ENCODE data around the gene TMEM132D. TPM values are rescaled to one million over a fixed set of nuclear protein-coding genes. Genes with fewer than 3 reads are reported as not detected.

TMEM132D gene
- total RNA-seq, 1 experiment from 2014 or later, result 1.4 TPM

- H3K4me3 Mint-ChIP-seq, result no peak overlapping the region
- H3K27ac Mint-ChIP-seq, result no peak overlapping the region
- H3K27me3 Mint-ChIP-seq (ENCODE audit: low read depth), result peaks cover 7% of the 10 kb centered on the region
- CTCF ChIA-PET, result no interaction called here
- no peak for DNase-seq (ENCODE audit: low spot score)
- POLR2A ChIA-PET, result no interaction called here
- no peak for ATAC-seq
- peaks cover 79% of the 10 kb centered on the region for H3K9me3 Mint-ChIP-seq
- peaks cover 84% of the 10 kb centered on the region for H3K36me3 Mint-ChIP-seq
- no peak for TF ChIP-seq ZNF423 (CRISPR knock-in tag; IDR thresholded peaks at IDR 0.05)
- H3K4me1 Mint-ChIP-seq, result no peaks in the 10 kb centered on the region
These were observed 115.2 kb downstream of the TMEM132D start for GRCh38 chr12:129788506-129789084.

DNA sequence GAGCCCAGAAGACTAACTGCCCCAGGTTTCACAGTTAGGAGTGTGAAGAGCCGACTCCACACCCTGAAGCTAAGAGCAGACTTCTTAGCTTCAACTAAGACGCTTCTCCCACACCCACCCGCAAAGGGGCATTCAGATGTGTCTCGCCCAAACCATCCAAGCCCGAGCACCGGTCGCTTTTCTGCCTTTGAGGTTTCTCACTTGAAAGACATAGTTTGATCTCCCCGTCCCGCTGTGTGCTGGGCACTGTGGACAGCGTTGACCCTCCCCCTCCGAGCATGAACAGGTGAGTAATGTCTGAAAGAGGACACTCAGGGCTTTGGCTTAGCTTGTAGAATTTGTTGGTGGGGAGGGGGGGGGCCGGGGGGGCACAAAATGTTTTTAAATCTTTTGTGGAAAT is 123.8 kb downstream of the TMEM132D start:
- no peaks in the 10 kb centered on the region; the same call in 1 of the 2 replicates for H3K27me3 Mint-ChIP-seq (ENCODE audit: low read depth)
- DNase-seq (ENCODE audit: low spot score), result no peak
- H3K9me3 Mint-ChIP-seq, result peaks cover 78% of the 10 kb centered on the region
- ChIA-PET POLR2A (interaction anchor here (0.6 kb wide), 1 partner anchor 10 kb away, joined by 3 read pairs; no protein-coding TSS in a partner anchor), CTCF (no interaction called here)
- ATAC-seq, result no peak
- TF ChIP-seq MXD4 (CRISPR knock-in tag; IDR thresholded peaks at IDR 0.05; ENCODE audit: borderline replicate concordance), result no peak
- no peak for TF ChIP-seq ZNF138 (CRISPR knock-in tag; conservative IDR thresholded peaks at IDR 0.05)
- TF ChIP-seq E2F4 (CRISPR knock-in tag; IDR thresholded peaks at IDR 0.05; ENCODE audit: borderline replicate concordance, low read depth), result no peak
- TF ChIP-seq PRRX2 (CRISPR knock-in tag; IDR thresholded peaks at IDR 0.05), result no peak
- no peak for TF ChIP-seq ZNF425 (CRISPR knock-in tag; conservative IDR thresholded peaks at IDR 0.05)
- TF ChIP-seq FOXK1 (CRISPR knock-in tag; IDR thresholded peaks at IDR 0.05), result no peak
- TF ChIP-seq OVOL2 (CRISPR knock-in tag; IDR thresholded peaks at IDR 0.05; ENCODE audit: borderline replicate concordance), result no peak
- no peak for TF ChIP-seq GTF2I (CRISPR knock-in tag; conservative IDR thresholded peaks at IDR 0.05)
- TF ChIP-seq NR2C2 (CRISPR knock-in tag; IDR thresholded peaks at IDR 0.05), result no peak
- no peak for TF ChIP-seq NFYB (CRISPR knock-in tag; conservative IDR thresholded peaks at IDR 0.05; ENCODE audit: low read depth)
- TF ChIP-seq ATF2 (CRISPR knock-in tag; IDR thresholded peaks at IDR 0.05; ENCODE audit: borderline replicate concordance, low read depth), result no peak
- TF ChIP-seq, protein P1, sequence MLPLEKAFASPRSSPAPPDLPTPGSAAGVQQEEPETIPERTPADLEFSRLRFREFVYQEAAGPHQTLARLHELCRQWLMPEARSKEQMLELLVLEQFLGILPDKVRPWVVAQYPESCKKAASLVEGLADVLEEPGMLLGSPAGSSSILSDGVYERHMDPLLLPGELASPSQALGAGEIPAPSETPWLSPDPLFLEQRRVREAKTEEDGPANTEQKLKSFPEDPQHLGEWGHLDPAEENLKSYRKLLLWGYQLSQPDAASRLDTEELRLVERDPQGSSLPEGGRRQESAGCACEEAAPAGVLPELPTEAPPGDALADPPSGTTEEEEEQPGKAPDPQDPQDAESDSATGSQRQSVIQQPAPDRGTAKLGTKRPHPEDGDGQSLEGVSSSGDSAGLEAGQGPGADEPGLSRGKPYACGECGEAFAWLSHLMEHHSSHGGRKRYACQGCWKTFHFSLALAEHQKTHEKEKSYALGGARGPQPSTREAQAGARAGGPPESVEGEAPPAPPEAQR (CRISPR knock-in tag; IDR thresholded peaks at IDR 0.05), result no peak
- no peak for TF ChIP-seq IRF2 (CRISPR knock-in tag; IDR thresholded peaks at IDR 0.05; ENCODE audit: borderline replicate concordance, low read depth)
- no peak for TF ChIP-seq ZNF671 (CRISPR knock-in tag; IDR thresholded peaks at IDR 0.05)
- no peak overlapping the region for H3K27ac Mint-ChIP-seq
- H3K4me3 Mint-ChIP-seq, result no peak overlapping the region
- H3K36me3 Mint-ChIP-seq, result peaks cover 76% of the 10 kb centered on the region
- no peaks in the 10 kb centered on the region for H3K4me1 Mint-ChIP-seq

DNA sequence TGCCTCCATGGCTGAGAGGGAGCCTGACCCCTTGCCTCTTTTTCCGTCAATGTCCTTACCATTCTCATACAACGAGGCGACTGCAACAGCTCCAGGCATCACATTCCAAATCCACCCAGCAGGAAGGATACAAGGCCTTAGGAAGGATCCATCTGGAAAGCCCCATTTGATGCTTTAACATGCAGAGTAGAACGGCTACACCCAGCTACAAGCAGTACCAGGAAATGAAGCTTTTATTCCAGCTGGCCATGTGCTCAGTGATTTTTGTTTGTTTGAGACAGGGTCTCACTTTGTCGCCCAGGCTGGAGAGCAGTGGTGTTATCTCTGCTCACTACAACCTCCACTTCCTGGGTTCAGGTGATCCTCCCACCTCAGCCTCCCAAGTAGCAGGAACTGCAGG is 124.8 kb downstream of the TMEM132D start:
- Mint-ChIP-seq H3K9me3 (peaks cover 82% of the 10 kb centered on the region), H3K4me1 (no peaks in the 10 kb centered on the region), H3K36me3 (peaks cover 79% of the 10 kb centered on the region), H3K27ac (no peak overlapping the region), H3K27me3 (ENCODE audit: low read depth) (peaks cover 8% of the 10 kb centered on the region), H3K4me3 (no peak overlapping the region)
- ATAC-seq (no peak), DNase-seq (ENCODE audit: low spot score) (no peak)
- ChIA-PET POLR2A (no interaction called here), CTCF (no interaction called here)
- TF ChIP-seq TEAD4 (CRISPR knock-in tag; IDR thresholded peaks at IDR 0.05), result no peak
- no peak for TF ChIP-seq EMX1 (CRISPR knock-in tag; IDR thresholded peaks at IDR 0.05)
- TF ChIP-seq FOXK1 (CRISPR knock-in tag; IDR thresholded peaks at IDR 0.05), result no peak
- TF ChIP-seq, protein P2, sequence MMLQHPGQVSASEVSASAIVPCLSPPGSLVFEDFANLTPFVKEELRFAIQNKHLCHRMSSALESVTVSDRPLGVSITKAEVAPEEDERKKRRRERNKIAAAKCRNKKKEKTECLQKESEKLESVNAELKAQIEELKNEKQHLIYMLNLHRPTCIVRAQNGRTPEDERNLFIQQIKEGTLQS (CRISPR knock-in tag; conservative IDR thresholded peaks at IDR 0.05), result no peak
- no peak for TF ChIP-seq AFF4 (CRISPR knock-in tag; IDR thresholded peaks at IDR 0.05; ENCODE audit: borderline replicate concordance)
- TF ChIP-seq, protein P3, sequence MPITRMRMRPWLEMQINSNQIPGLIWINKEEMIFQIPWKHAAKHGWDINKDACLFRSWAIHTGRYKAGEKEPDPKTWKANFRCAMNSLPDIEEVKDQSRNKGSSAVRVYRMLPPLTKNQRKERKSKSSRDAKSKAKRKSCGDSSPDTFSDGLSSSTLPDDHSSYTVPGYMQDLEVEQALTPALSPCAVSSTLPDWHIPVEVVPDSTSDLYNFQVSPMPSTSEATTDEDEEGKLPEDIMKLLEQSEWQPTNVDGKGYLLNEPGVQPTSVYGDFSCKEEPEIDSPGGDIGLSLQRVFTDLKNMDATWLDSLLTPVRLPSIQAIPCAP (CRISPR knock-in tag; IDR thresholded peaks at IDR 0.05), result no peak
- peak; percentile 32; the same call in 1 of the 2 replicates for TF ChIP-seq ZNF121 (CRISPR knock-in tag; IDR thresholded peaks at IDR 0.05)
- no peak for TF ChIP-seq ZNF138 (CRISPR knock-in tag; conservative IDR thresholded peaks at IDR 0.05)

Measured in WTC11 (cell line).